ENCODE data around the gene RPS19BP1.

RPS19BP1 gene

GRCh38 chr22:39532215-39533073, at the start of gene RPS19BP1:
RPS19BP1 (minus strand) TSS chr22:39532748; CDS start chr22:39532738, 10 bp downstream.
- DNase-seq (peak; percentile 98 to 99), ATAC-seq (peak; percentile 88)
- Mint-ChIP-seq H3K27me3 (no peaks in the 10 kb centered on the region), H3K4me1 (peaks cover 61% of the 10 kb centered on the region), H3K4me3 (peak within 1 kb of the TSS; percentile 87 to 95), H3K27ac (peak within 1 kb of the TSS; percentile 93 to 97), H3K9me3 (no peaks in the 10 kb centered on the region)

DNA sequence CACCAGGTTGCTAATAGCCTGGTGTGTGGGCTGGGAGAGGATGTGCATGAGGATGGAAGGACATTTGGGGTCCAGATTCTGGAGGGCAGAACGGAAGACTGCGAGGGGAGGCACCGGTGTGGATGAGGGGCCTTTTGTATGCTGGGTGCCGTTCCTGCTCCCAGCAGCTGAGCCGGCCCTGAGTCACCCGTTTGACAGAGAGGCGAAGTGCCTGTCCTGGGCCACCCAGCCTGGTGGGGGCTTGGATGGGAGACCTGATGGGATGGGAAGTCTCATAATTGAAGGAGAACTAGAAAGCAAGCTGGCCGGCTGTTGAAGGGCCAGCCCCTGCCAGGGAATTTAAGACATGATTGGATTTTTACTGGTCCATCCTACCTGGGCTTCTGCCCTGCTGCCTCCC, 48.8 kb upstream of the RPS19BP1 start:
- H3K27me3 Mint-ChIP-seq = peaks cover 33% of the 10 kb centered on the region
- no peak overlapping the region for H3K4me3 Mint-ChIP-seq
- H3K27ac Mint-ChIP-seq = no peak overlapping the region
- H3K4me1 Mint-ChIP-seq = no peaks in the 10 kb centered on the region
- peaks cover 12 to 15% of the 10 kb centered on the region in 2 donors for H3K9me3 Mint-ChIP-seq
- DNase-seq (no peak), ATAC-seq (no peak)

DNA sequence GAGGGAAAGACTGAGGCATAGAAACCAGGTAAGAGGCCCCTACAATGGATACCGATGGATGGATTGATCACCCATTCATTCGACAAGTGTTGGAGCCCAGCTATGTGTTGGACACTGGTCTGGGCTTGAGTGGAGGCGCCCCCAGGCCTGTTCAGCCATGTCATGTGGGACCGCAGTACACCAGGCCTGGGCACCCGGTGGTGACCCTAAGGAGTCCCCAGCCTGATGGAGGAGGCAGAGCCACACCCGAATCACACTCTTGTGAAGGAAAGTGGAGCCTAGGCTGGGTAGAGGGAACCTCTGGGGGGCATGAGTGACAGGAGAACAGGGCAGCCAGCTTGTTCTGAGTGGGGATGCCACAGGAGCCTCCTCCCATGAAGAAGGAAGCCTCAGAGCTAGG, 48.2 kb upstream of the RPS19BP1 start:
- Mint-ChIP-seq H3K27ac (no peak overlapping the region), H3K9me3 (peaks cover 12 to 15% of the 10 kb centered on the region in 2 donors), H3K4me1 (no peaks in the 10 kb centered on the region), H3K4me3 (no peak overlapping the region), H3K27me3 (peaks cover 33% of the 10 kb centered on the region)
- no peak for DNase-seq
- ATAC-seq = no peak

DNA sequence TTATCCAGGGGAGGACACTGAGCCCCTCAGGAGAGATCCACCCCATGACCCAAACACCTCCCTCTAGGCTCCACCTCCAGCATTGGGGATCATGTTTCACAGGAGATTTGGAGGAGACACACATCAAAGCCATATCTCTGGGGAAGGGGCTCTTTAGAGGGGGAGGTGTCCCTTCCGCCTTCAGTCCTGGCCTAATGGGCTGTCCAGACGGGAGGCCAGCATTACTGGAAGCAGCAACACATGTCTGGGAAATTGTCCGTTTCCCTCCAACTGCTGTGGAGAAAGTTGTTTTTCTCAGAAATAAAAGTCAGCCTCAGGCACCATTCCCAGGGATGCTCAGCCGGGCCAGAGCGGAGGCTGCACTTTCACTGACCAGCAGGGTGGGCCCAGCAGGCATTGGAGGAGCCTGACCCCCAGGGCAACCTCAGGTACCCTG, 47.5 kb upstream of the RPS19BP1 start:
- Mint-ChIP-seq H3K4me3 (no peak overlapping the region), H3K4me1 (no peaks in the 10 kb centered on the region), H3K27ac (no peak overlapping the region), H3K27me3 (peaks cover 33% of the 10 kb centered on the region), H3K9me3 (peaks cover 12 to 15% of the 10 kb centered on the region in 2 donors)
- DNase-seq (no peak), ATAC-seq (no peak)

- Mint-ChIP-seq H3K4me1 (no peaks in the 10 kb centered on the region), H3K4me3 (no peak overlapping the region), H3K27ac (no peak overlapping the region), H3K27me3 (peaks cover 26% of the 10 kb centered on the region), H3K9me3 (peaks cover 4 to 6% of the 10 kb centered on the region in 2 donors)
- no peak for ATAC-seq
- DNase-seq = no peak
Observed at GRCh38 chr22:39577900-39578299, 45.4 kb upstream of the RPS19BP1 start.

- H3K27ac Mint-ChIP-seq = no peak overlapping the region
- H3K9me3 Mint-ChIP-seq = peaks cover 0 to under 1% of the 10 kb centered on the region in 2 donors
- H3K27me3 Mint-ChIP-seq = peaks cover 26% of the 10 kb centered on the region
- no peak overlapping the region for H3K4me3 Mint-ChIP-seq
- DNase-seq = no peak
- no peak for ATAC-seq
- no peaks in the 10 kb centered on the region for H3K4me1 Mint-ChIP-seq
Observed at GRCh38 chr22:39577366-39577765, 44.8 kb upstream of the RPS19BP1 start.

- H3K4me3 Mint-ChIP-seq = no peak overlapping the region
- H3K27ac Mint-ChIP-seq = no peak overlapping the region
- no peak for DNase-seq
- ATAC-seq = no peak
- no peaks in the 10 kb centered on the region for H3K4me1 Mint-ChIP-seq
- H3K27me3 Mint-ChIP-seq = peaks cover 31% of the 10 kb centered on the region
- H3K9me3 Mint-ChIP-seq = no peaks in the 10 kb centered on the region
Observed at GRCh38 chr22:39576027-39576426, 43.5 kb upstream of the RPS19BP1 start.

- no peak for ATAC-seq
- Mint-ChIP-seq H3K27me3 (peaks cover 31% of the 10 kb centered on the region), H3K4me1 (no peaks in the 10 kb centered on the region), H3K4me3 (no peak overlapping the region), H3K27ac (no peak overlapping the region), H3K9me3 (no peaks in the 10 kb centered on the region)
- no peak for DNase-seq
Observed at GRCh38 chr22:39575552-39575825, 42.9 kb upstream of the RPS19BP1 start.

DNA sequence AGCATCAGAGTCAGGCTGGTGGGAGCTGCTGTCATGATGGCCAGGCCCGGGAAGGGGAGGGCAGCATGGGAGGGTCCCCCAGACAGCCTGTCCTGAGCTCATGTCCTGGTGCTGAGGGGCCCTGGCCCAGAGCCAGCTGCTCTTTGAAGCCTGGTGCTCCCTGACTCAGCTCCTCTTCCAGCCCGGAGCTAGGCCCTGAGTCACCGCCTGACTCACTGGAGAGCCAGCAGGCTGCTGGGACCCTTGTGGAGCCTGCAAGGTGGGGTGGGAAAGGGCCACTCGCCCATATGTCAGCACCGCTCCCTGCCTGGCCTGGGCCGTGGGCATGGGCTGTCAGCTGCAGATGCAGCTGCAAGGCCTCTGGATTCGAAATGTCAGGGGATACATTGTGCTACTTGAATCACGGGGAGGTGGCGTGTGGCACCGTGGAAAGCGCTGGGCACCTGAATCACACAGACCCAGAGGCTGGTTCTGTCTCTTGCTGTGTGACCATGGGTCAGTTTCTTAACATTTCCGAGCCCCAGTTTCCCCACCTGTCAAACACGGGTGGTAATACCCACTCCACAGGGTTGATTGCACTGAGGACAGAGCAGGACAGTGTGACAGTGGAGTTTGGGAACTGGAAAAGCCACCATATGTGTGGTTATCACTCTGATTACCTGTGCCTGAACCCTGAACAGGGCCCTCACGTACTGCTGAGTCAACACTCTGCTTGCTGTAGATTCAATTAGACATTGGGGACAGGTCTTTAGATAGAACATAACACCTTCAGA, 42.4 kb upstream of the RPS19BP1 start:
- H3K27ac Mint-ChIP-seq = no peak overlapping the region
- H3K9me3 Mint-ChIP-seq = no peaks in the 10 kb centered on the region
- H3K4me3 Mint-ChIP-seq = no peak overlapping the region
- peaks cover 31% of the 10 kb centered on the region for H3K27me3 Mint-ChIP-seq
- ATAC-seq = no peak
- no peak for DNase-seq
- no peaks in the 10 kb centered on the region for H3K4me1 Mint-ChIP-seq

DNA sequence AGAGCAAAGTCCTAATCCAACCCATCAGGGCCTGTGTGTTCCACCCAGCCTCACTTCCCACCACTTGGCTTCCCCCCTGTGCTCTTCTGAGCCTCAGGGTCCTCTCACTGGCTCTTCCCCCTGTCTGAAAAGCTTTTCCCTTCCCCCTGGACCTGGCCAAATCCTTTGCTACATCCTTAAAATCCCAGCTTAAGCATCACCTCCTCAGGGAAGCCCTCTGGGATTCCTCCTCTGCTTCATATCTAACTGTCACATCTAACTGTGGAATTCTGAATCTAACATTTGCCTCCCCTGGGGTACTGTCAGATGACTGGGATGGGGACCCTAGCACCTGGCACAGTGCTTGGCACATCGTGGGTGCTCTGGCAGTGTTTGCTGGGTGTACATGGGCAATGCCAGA, 39.0 kb upstream of the RPS19BP1 start:
- Mint-ChIP-seq H3K4me1 (peaks cover 15% of the 10 kb centered on the region), H3K4me3 (no peak overlapping the region), H3K9me3 (no peaks in the 10 kb centered on the region), H3K27ac (no peak overlapping the region), H3K27me3 (peaks cover 5% of the 10 kb centered on the region)
- ATAC-seq (no peak), DNase-seq (no peak)

DNA sequence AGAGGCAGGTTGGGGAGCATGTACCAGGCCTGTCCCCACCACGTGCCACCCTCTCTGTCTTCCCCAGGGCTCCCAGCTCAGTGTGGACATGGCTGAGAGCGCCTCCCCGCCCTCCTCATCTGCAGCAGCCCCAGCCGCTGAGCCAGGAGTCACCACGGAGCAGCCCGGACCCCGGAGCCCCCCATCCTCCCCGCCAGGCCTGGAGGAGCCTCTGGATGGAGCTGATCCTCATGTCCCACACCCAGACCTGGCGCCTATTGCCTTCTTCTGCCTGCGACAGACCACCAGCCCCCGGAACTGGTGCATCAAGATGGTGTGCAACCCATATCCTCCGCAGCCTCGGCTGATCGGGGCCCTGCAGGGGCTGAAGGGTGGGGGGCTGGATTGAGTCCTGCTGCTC, 38.1 kb upstream of the RPS19BP1 start, which contains the start of gene CACNA1I:
Gene CACNA1I (plus strand): TSS at position 89 of the 400 bp plus-strand sequence. CDS start 0 bp downstream, at position 89.
- no peak for DNase-seq
- H3K27me3 Mint-ChIP-seq = peaks cover 5% of the 10 kb centered on the region
- no peak for ATAC-seq
- H3K9me3 Mint-ChIP-seq = peaks cover 4 to 5% of the 10 kb centered on the region in 2 donors
- H3K4me1 Mint-ChIP-seq = peaks cover 15% of the 10 kb centered on the region
- H3K27ac Mint-ChIP-seq = peak within 1 kb of the TSS in 1 of 2 donors; percentile 40
- no peak within 1 kb of the TSS for H3K4me3 Mint-ChIP-seq

GRCh38 chr22:39570226-39570625, 37.7 kb upstream of the RPS19BP1 start:
- H3K27me3 Mint-ChIP-seq = peaks cover 5% of the 10 kb centered on the region
- peaks cover 8 to 9% of the 10 kb centered on the region in 2 donors for H3K9me3 Mint-ChIP-seq
- H3K4me1 Mint-ChIP-seq = peaks cover 15% of the 10 kb centered on the region
- H3K4me3 Mint-ChIP-seq = no peak overlapping the region
- DNase-seq (no peak), ATAC-seq (no peak)
- no peak overlapping the region for H3K27ac Mint-ChIP-seq

GRCh38 chr22:39569066-39569465, 36.5 kb upstream of the RPS19BP1 start:
- Mint-ChIP-seq H3K4me3 (no peak overlapping the region), H3K27ac (no peak overlapping the region), H3K9me3 (peaks cover 9 to 12% of the 10 kb centered on the region in 2 donors), H3K27me3 (peaks cover 5% of the 10 kb centered on the region), H3K4me1 (peaks cover 15% of the 10 kb centered on the region)
- ATAC-seq = no peak
- no peak for DNase-seq

- H3K4me1 Mint-ChIP-seq = peaks cover 15% of the 10 kb centered on the region
Observed at GRCh38 chr22:39568278-39568981, 35.9 kb upstream of the RPS19BP1 start.

GRCh38 chr22:39567135-39567946, 34.8 kb upstream of the RPS19BP1 start:
- peak overlapping the region in 1 of 2 donors; percentile 2 for H3K27ac Mint-ChIP-seq
- peaks cover 15% of the 10 kb centered on the region for H3K4me1 Mint-ChIP-seq
- H3K9me3 Mint-ChIP-seq = peaks cover 9 to 12% of the 10 kb centered on the region in 2 donors
- H3K4me3 Mint-ChIP-seq = peak overlapping the region; percentile 6 to 13
- ATAC-seq = peak; percentile 90
- H3K27me3 Mint-ChIP-seq = peaks cover 5% of the 10 kb centered on the region
- DNase-seq = peak; percentile 19 to 20

More at GRCh38 chr22:39568278-39568981, 35.9 kb upstream of the RPS19BP1 start:
- ATAC-seq = no peak
- Mint-ChIP-seq H3K27me3 (peaks cover 5% of the 10 kb centered on the region), H3K4me3 (no peak overlapping the region), H3K27ac (no peak overlapping the region), H3K9me3 (peaks cover 9 to 12% of the 10 kb centered on the region in 2 donors)
- DNase-seq = no peak
